ENCODE results near the gene SLC14A1.

The SLC14A1 gene

GRCh38 chr18:45723567-45724355 lies at the start of gene SLC14A1:
Gene SLC14A1, plus strand, starts transcription at chr18:45724181. Its CDS starts 6,140 bp downstream, at chr18:45730321.
- no peak for DNase-seq

DNA sequence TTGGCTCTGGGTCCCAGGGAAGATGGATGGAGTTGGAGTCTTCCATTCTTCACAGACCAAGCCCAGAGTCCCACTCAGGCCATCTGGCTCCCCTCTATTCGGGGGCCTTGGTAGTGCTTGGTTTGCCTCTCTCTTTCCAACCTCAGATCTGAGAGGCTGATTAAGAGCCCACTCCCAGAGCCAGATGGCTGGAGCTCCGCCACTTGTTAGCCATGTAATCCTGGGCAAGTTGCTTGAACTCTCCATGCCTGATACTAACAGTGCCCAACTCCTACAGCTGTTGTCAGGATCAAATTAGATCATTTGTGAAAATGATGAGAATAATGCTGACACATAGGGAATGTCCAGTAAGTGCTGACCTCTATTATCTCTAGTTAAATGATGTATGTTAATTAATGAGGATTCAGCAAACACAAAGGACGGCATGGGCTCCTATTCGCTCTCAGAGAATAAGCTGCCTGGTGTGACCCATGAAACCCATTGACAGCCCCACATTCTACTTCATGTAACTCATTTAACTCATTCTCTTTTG lies 46.6 kb upstream of the SLC14A1 start:
- peak; percentile 75 for DNase-seq

- DNase-seq = no peak
Observed at GRCh38 chr18:45678441-45678840, 45.5 kb upstream of the SLC14A1 start.

GRCh38 chr18:45678850-45679249 lies 45.1 kb upstream of the SLC14A1 start:
- DNase-seq = no peak

DNA sequence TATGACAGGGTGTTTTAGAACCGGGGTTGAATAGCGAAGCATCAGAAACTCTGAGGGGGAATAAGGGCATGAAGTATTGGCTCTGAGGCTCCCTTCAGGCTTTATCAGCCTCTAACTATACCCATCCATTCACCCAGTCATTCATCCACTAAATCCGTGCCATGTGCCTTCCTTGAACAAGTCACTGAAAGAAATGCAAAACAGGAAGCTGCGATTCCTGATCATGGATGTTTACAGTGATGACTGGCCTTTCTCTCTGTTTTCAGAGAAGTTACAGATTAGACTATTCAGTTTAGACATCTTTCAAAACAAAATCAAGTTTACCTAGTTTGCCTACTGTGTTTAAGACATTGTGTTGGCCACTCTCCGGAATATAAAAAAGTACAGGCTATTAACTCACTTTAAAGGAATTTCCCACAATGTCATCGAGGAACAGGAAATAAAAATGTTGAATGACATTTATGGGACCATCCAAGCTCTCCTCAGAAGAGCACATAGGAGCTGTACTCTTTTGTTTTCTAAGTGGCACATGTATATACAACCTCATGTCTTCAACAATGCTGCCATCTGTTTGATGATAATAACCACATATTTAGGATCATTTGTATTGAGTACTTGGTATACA lies 43.8 kb upstream of the SLC14A1 start:
- no peak for DNase-seq

- no peak for DNase-seq
Observed at GRCh38 chr18:45682181-45682580, 41.8 kb upstream of the SLC14A1 start.

DNA sequence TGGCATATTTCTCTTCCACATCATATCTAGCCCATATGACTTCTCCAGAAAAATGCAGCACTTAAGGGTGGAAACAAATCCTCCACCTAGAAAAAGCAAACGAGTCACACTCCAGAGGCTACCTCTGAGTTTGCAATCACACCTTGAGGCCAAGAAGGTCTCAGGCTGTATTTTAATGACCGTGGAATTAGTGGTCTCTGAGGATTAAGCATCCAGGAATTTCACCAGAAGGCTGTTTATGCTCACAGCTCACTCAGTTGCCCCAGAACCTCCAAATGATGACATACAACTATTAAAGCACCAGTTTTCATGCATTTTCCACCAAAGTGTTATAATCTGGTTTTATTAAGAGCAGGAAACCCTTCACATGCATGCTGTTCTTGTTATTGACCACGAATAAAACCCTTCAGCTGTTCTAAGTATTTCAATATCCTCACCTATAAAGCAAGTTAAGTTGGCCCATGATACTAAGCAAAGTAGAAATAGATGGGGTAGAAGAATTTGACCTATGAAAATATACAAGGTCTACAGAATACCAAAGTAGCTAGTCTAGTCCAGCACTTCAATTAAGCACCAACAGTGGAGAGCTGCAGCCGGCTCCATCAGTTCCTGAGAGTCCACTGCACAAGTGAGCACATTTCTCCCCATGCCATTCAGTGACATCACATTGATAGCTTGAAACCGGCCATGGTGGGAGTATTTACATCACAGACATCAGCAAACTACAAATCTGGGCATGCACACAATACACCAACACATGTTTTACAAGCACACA lies 39.5 kb upstream of the SLC14A1 start:
- no peak for DNase-seq

DNA sequence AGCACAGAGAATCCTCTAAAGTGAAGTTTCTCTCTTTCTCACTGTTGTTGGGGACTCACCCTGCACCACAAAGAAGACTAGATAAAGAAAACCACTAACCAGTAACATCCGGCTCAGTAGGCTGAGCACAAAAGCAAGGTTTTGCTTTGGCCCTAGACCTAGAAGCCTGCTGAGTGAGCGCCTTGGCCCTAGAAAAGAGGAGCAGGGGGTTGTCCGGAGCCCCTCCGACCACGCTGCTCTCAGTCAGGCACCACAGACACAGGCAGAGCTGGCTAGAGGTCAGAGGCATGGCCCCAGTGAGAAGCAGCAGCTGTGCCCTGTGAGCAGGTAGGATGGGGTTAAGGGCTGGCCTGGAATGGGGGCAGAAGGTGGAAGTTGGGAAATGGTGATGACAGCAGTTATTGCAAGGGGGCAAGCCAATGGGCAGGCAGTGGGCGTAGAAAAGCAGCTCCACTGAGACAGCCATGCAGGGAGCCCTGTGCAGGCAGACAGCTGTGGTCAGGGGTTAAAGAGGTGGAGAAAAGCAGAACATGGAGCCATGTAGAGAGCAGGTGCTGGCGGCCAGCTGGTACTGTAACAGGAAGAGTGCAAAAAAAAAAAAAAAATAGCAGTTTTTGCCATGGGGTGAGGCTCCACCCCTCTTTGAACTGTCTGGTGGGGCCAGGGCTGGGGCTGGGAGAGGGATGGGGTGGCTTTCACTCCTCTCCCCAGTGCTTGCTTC lies 36.9 kb upstream of the SLC14A1 start:
- no peak for DNase-seq

DNA sequence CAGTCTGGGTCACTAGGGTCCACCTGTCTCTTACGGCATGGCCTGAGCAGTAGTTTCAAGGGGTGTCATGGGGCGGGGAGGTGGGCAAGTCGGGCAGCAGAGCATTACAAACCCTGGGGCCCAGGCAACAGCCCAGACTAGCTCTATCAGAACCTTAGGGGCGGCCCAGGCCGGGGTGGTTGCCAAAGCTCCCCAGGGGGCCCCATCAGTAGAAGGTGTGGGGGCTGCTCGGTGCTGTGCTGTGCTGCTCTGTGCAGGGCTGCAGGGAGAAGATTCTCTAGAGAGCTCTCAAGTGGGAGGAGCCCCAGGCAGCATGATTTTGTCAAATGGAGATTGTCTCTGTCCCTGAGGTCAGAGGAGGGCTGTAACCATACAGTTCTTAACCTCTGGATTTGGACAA lies 36.4 kb upstream of the SLC14A1 start:
- no peak for DNase-seq

DNA sequence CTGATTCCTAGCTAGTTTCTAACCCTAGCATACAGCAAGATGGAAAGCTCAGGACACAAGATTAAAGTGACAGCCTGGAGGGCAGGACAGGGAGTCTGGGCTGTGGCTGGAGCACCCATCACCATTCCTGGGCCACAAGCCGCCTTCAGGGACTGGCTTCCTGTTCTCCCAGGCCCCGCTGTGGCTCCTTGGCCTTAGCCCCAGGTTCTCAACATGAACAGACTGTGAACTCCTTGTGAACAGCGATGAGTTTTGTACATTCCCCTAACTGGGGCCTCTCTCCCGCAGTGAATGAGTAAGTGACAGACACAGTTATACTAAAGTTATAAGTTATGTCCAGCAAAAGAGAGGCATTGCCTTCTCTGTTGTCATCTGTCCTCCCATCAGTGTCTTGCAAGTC lies 35.9 kb upstream of the SLC14A1 start:
- DNase-seq = no peak

DNA sequence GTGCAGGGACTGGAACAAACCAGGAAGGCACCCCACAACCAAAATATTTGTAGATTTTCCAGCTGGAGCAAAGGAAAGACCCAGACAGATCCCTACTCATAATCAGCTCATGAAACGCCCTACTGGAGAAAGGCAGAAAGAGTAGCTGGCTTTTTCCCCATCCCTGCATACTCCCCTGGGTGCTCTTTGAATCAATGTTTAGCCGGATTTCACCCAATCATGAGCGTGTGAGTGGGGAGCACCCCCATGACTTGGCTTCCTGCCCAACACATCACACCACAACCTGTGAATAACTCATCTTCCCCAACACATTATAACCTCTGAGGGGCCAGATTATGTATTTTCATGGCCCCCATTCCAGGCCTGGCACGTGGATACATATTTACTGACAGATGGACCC lies 35.1 kb upstream of the SLC14A1 start:
- DNase-seq = no peak

- DNase-seq = no peak
Observed at GRCh38 chr18:45689396-45689795, 34.6 kb upstream of the SLC14A1 start.

GRCh38 chr18:45690975-45691815 lies 32.8 kb upstream of the SLC14A1 start:
- DNase-seq = peak; percentile 53

DNA sequence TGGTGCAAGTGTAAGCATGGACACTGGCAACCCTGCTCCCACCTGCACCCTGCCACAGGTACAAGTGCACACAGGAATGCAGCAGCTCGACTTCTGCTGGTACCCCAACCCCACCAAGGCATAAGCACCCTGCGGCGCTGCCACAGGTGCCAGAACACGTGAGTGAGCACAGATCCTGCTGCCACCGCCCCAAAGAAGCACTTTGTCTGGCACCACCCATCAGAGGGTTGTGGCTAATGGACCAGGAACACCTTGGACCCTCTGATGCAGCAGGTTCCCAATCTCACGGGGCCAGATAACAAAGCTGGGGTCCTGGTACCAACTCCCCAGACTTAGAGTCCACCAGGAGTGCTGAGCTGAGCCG lies 32.2 kb upstream of the SLC14A1 start:
- DNase-seq = no peak

DNA sequence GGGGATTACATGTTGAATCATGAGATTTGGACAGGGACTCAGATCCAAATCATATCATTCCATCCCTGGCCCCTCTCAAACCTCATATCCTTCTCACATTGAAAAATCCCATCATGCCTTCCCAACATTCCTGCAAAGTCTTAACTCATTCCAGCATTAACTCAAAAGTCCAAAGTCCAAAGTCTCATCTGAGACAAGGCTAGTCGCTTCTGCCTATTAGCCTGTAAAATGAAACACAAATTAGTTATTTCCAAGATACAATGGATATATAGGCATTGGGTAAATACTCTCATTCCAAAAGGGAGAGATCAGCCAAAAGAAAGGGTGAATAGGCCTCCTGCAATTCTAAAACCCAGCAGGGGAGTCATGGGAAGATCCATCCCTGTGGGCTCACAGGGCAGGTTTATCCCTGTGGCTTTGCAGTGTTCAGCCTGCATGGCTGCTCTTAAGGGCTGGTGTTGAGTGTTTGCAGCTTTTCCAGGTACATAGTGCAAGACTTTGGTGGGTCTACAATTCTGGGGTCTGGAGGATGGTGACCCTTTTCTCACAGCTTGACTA lies 21.2 kb upstream of the SLC14A1 start:
- DNase-seq = no peak

DNA sequence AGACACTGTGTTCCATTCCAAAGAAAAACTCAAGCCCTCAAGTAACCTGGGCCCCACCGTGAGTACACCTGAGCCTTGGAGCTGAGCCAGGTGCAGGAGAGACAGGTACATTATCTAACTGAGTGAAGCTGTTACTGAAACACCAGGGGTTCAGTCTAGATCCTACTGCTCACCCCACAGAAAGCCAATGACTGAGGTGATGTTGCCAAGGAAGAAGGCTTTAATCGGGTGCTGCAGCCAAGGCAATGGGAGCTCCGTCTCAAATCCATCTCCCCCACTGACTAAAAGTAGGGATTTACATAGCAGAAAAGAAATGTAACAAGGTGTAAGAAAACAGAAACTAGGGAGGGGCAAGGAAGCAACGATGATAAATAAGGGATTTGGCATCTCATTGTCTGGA lies 15.2 kb upstream of the SLC14A1 start:
- DNase-seq = no peak

- no peak for DNase-seq
Observed at GRCh38 chr18:45712061-45712460, 11.9 kb upstream of the SLC14A1 start.

DNA sequence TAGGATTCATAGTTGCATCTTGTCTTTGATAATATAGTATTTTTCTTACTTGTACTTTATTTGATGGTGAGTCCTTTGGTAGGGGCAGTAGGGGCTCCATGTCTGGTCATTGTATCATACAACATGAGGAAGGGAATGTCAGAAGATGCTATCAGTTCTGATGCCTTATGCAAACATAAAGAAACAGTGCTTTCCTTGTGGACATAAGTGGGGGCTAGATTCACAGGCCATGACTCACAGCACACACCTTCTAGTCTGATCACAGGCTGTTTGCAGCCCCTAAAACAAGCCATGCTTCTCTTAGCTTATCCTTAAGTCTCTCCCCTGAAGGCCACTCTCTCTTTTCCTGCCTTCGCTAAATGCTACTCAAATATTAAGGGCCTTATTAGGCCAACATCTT lies 10.7 kb upstream of the SLC14A1 start:
- no peak for DNase-seq

DNA sequence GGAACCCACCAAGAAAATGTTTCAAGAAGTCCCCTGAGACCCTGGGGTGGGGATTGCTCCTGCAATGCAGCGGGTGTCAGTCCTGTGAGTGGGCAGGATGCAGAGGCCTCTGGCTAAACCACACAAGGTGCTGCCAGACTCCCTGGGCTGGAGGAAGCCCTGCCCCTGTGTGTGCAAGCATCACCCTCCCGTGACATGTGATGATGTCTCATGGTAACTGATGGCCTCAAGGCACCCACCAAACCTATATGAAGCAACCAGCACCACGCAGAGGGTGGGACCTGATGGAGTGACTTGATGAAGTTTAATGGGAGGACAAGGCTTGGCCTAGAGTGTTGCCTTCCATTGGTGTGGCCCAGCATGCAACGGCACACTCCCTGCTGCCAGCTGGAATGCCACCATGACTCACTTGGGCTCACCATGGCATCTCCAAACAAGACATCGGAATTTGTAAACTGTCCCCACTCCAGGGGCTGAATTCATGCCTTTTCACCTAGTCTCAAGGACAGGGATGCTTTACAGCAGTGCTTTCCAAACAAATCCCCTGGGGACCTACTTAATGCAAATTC lies 8.7 kb upstream of the SLC14A1 start:
- no peak for DNase-seq

DNA sequence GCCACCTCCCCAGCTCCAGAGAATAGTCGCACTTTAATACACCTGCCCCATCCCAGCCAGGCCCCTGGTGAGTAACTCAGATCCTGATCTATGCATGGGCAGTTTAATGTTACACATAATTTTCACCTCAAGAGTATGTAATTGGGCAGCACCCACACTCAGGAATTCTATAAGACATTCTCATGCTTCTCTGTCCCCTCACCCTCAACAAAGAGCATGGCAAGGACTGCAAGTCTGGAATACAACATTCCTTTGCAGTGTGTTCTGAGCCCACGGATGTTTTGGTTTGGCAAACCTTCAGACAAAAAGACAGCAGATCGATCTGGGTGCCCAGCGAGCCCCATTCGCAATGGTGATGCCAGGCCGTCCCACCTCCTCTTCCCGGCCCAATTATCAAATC lies 4.9 kb upstream of the SLC14A1 start:
- no peak for DNase-seq

GRCh38 chr18:45722899-45723298 lies 1.1 kb upstream of the SLC14A1 start:
- peak; percentile 32 for DNase-seq

Data from DMS 273 treated with DMSO at 0.1 percent for 48 hours (cell line).